Fibroblast of villous mesenchyme (primary cell): ENCODE measurements around the gene PLPP7. TPM values are rescaled to one million over a fixed set of nuclear protein-coding genes. Genes with fewer than 3 reads are reported as not detected.
"Not testable (repeated sequence)": the region's sequence is repeated elsewhere in the genome, so short reads cannot be mapped to it uniquely, and the experiment has no call there.

Experiments
- DNase-seq: peaks from one replicate; pipeline ENCODE4 v3.0.0-alpha.2; 2010; ENCODE audit warnings: low read depth
- H3K4me3 ChIP-seq: 2 replicates; pipeline ENCODE4 v1.5.1; 2011; ENCODE audit warnings: low read depth, mild to moderate bottlenecking, low read length
- total RNA-seq: library from RNA; depleted of rRNA; stranded (reverse); fragments of >200 nt; gene quantifications from 2 replicates; pipeline ENCODE4 v1.2.3, GENCODE V29; 2012
- TF ChIP-seq, protein P1 (sequence below): IDR thresholded peaks from 2 replicates; pipeline ENCODE4 v1.5.1; 2012; ENCODE audit warnings: low read depth, mild to moderate bottlenecking, low read length; ENCODE audit not compliant: insufficient read depth

PLPP7 gene
- total RNA-seq, 1 donor: 8.2 TPM

DNA sequence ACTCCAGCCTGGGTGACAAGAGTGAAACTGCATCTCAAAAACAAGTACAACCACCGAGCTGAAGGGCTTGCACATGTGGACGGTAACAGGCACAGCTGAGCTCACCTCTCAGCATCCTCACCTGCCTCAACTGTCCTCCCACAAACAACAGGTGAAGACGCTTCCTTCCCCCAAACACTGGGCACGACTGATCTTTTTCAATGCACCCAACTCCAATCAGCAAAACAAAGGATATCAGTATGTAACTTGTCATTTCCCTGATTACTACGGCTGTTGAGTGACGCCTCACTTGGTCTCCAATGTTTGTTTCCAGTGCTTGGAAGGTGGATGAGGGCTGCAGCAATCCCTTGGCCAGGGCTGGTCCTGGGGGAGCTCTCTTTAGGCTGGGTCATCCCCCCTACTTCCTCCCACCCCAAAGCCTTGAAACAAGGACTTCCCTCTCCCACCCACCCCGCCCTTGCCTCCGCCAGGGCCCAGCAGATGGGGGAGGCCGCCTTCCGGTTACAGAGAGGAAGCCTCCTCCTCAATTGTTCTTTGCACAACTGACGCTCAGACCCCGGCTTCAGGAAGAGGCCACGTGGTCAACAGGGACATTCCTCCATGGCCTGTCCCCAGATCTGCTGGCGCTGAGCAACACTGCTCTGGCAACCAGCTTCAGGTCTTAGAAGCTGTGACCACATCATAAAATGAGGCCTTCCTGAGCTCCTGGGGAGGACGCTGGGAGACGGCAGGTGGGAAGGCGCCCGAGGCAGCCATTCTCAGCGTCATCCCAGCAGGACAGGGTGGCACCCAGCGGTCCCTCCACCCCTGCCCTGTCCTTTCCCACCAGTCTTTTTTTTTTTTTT, 19.1 kb upstream of the PLPP7 start:
- TF ChIP-seq, protein P1, sequence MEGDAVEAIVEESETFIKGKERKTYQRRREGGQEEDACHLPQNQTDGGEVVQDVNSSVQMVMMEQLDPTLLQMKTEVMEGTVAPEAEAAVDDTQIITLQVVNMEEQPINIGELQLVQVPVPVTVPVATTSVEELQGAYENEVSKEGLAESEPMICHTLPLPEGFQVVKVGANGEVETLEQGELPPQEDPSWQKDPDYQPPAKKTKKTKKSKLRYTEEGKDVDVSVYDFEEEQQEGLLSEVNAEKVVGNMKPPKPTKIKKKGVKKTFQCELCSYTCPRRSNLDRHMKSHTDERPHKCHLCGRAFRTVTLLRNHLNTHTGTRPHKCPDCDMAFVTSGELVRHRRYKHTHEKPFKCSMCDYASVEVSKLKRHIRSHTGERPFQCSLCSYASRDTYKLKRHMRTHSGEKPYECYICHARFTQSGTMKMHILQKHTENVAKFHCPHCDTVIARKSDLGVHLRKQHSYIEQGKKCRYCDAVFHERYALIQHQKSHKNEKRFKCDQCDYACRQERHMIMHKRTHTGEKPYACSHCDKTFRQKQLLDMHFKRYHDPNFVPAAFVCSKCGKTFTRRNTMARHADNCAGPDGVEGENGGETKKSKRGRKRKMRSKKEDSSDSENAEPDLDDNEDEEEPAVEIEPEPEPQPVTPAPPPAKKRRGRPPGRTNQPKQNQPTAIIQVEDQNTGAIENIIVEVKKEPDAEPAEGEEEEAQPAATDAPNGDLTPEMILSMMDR: no peak
- no peak for DNase-seq
- H3K4me3 ChIP-seq: no peak overlapping the region

DNA sequence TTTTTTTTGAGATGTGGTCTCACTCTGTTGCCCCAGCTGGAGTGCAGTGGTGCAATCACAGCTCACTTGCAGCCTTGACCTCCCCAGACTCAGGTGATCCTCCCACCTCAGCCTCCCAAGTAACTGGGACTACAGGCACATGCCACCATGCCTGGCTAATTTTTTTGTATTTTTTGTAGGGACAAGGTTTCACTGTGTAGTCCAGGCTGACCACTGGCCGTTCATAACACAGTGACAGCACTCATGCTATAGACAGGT, 18.6 kb upstream of the PLPP7 start:
- not testable (repeated sequence) for DNase-seq, H3K4me3 ChIP-seq

DNA sequence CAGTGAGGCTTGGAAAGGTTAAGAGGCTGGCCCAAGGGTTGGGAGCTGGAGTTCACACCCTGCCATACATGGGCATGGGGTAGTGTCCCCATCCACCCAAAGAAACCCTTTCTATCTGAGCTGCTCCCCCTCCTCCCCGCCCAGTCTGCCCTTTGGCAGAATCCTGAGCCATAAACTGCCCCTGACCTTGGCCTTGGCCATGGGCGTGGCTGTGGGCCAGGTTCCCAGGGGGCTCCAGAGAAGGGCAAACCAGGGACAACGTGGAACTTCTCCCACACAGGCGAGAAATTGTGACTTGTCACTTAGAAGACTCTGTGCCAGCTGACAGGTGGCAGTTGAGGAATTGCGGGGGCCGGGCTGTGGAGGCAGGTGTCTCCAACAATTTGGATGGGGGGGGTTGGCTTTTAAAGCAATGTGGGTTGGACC, 18.0 kb upstream of the PLPP7 start:
- no peak for DNase-seq
- TF ChIP-seq, protein P1: no peak
- H3K4me3 ChIP-seq: no peak overlapping the region

DNA sequence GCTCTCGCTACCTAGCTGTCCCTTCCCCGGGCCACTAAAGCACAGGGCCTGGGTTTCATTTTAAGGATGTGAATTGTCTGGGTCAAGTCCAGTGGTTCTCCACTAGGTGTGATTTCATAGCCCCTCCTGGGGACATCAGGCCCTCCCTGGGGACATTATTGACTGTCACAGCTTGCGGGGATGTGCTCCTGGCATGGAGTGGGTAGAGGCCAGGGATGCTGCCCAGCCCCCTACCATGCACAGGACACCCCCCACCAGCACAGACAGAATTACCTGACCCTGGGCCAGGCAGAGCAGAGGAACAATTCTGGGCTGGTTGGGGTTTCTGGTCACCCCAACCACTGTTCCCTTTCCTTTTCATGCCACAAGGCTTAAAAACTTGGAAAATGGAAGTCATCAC, 17.3 kb upstream of the PLPP7 start:
- DNase-seq: no peak
- no peak overlapping the region for H3K4me3 ChIP-seq
- TF ChIP-seq, protein P1: no peak

DNA sequence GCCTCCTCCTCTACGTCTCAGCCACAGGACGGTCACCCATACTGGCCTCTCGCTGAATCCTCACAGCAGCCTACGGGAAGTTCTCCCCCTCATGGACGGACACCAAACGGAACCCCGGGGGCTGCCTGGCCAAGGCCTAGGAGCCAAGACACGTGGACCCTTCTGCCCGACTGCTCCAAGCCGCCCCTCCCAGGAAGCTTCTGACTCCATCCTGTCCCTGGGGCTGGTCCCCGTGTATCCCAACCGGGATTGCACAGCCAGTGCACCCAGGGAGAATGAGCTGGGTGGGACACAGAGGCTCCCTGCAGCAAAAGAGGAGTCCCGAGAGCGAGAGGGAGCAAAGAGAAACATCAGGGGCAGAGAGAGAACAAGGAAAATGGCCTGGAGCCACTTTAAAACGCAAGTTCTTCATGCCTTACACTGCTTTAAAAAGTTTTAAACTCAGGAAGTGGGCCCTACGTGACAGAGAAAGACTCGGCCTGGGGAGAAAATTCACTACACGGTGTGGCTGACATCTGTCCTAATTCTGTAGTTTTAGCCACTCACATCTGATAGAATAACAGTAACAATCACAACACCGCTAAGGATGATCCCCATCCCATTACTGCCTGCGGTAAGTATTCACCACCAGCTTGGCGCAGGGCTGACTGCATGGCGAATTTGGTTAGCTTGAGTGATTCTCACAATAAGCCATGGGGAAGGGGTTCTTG, 16.2 kb upstream of the PLPP7 start:
- DNase-seq: no peak
- H3K4me3 ChIP-seq: no peak overlapping the region
- TF ChIP-seq, protein P1: no peak

DNA sequence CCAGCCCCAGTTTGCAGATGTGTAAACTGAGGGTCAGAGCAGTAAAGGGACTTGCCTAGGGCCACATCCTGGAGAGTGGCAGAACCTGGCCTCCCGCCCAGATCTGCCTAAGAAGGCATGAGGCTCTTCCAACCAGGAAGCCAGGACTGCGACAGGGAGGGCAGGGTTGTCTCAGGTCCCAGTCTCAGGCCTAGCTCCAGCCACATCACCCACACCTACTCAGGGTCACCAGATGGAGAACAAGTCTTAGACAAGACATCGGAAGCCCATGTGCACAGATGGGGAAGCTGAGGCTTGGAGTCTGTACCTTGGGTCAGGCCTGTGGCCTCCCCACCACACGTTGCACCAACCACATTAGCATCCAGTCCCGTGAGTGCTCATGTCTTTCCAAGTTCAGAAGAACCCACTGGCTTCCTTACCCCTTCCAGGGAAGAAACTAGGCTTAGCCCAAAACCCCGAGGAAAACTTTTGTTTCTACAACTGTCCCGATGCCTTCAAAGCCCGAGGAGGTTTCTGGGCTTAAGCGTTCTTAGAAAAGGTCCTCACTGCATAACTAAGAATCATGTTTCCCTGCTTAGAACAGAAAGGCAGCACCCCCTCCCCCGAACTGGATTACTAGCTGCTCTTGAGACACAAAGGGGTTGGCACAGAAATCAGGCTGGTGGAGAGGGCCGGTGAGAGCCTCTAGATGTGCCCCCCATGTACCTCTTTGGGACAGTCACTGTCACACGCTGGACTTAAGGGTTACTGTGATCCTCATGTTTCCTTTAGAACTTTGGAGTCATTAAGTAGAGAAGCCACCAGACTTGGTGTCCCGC, 15.5 kb upstream of the PLPP7 start:
- DNase-seq: no peak
- TF ChIP-seq, protein P1: no peak

More for the DNA sequence above, 15.5 kb upstream of the PLPP7 start:
- H3K4me3 ChIP-seq: no peak overlapping the region
